Immature natural killer cell (primary cell): ENCODE results near the gene SMIM44. TPM values are rescaled to one million over a fixed set of nuclear protein-coding genes. Genes with fewer than 3 reads are reported as not detected.

ENCODE experiments used
- DNase-seq, 3 donors: peaks; one replicate each; pipeline ENCODE4 v3.0.0; 2022; ENCODE audit warnings: mixed read lengths in 1 of 3
- H3K27ac Mint-ChIP-seq, 6 donors: one replicate each; pipeline ENCODE4 v1.8.0; 2020; ENCODE audit warnings: mixed read lengths in 6 of 6, mild to moderate bottlenecking in 5 of 6, inconsistent platforms in 4 of 6, moderate library complexity in 3 of 6
- H3K27me3 Mint-ChIP-seq, 3 donors: one replicate each; pipeline ENCODE4 v1.8.0; 2020 to 2021; ENCODE audit warnings: low read depth in 3 of 3, mild to moderate bottlenecking in 3 of 3, mixed read lengths in 3 of 3, moderate library complexity in 3 of 3, inconsistent platforms in 1 of 3
- H3K36me3 Mint-ChIP-seq, 3 donors: one replicate each; pipeline ENCODE4 v1.8.0; 2020; ENCODE audit warnings: mixed read lengths in 3 of 3, inconsistent platforms in 2 of 3, mild to moderate bottlenecking in 2 of 3
- H3K4me1 Mint-ChIP-seq, 2 donors: one replicate each; pipeline ENCODE4 v1.8.0; 2020; ENCODE audit warnings: inconsistent platforms in 2 of 2, mild to moderate bottlenecking in 2 of 2, mixed read lengths in 2 of 2, moderate library complexity in 1 of 2
- H3K4me3 Mint-ChIP-seq, 5 donors: one replicate each; pipeline ENCODE4 v1.8.0; 2020; ENCODE audit warnings: mild to moderate bottlenecking in 5 of 5, mixed read lengths in 5 of 5, inconsistent platforms in 3 of 5, moderate library complexity in 3 of 5
- H3K9me3 Mint-ChIP-seq, 6 donors: one replicate each; pipeline ENCODE4 v1.8.0; 2020; ENCODE audit warnings: mild to moderate bottlenecking in 6 of 6, mixed read lengths in 6 of 6, inconsistent platforms in 4 of 6, moderate library complexity in 3 of 6
- polyA plus RNA-seq, 3 donors: library from polyadenylated mRNA; unstranded; fragments of 300-500 nt; fragmentation: Illumina TruSeq; gene quantifications; one replicate each; pipeline ENCODE4 v1.2.3, GENCODE V29; 2021

The SMIM44 gene
- polyA plus RNA-seq, 3 donors from 2014 or later = not detected

- no peak for DNase-seq
- no peak overlapping the region for H3K27ac Mint-ChIP-seq
- H3K36me3 Mint-ChIP-seq = peaks cover 0 to 12% (median 0%) of the 10 kb centered on the region in 3 donors
- H3K27me3 Mint-ChIP-seq = peaks cover 0 to 1% (median 0%) of the 10 kb centered on the region in 3 donors
- H3K9me3 Mint-ChIP-seq = no peaks in the 10 kb centered on the region
- H3K4me3 Mint-ChIP-seq = no peak overlapping the region
- H3K4me1 Mint-ChIP-seq = peaks cover 3 to 4% of the 10 kb centered on the region in 2 donors
Measured at GRCh38 chr19:3492131-3492839, 9.0 kb upstream of the SMIM44 start.

GRCh38 chr19:3491396-3492119 lies 8.3 kb upstream of the SMIM44 start:
- peaks cover 0 to 3% (median 0%) of the 10 kb centered on the region in 3 donors for H3K27me3 Mint-ChIP-seq
- H3K9me3 Mint-ChIP-seq = no peaks in the 10 kb centered on the region
- H3K4me3 Mint-ChIP-seq = no peak overlapping the region
- no peaks in the 10 kb centered on the region for H3K4me1 Mint-ChIP-seq
- DNase-seq = no peak
- H3K36me3 Mint-ChIP-seq = peaks cover 0 to 7% (median 0%) of the 10 kb centered on the region in 3 donors
- no peak overlapping the region for H3K27ac Mint-ChIP-seq

GRCh38 chr19:3482507-3483225 lies 575 bp downstream of the SMIM44 start:
- Mint-ChIP-seq H3K36me3 (no peaks in the 10 kb centered on the region), H3K4me3 (no peak overlapping the region), H3K4me1 (peaks cover 17 to 18% of the 10 kb centered on the region in 2 donors), H3K27me3 (peaks cover 2 to 8% (median 4%) of the 10 kb centered on the region in 3 donors), H3K27ac (no peak overlapping the region), H3K9me3 (no peaks in the 10 kb centered on the region)
- DNase-seq = no peak

GRCh38 chr19:3481241-3482090 lies 1.8 kb downstream of the SMIM44 start:
- no peaks in the 10 kb centered on the region for H3K36me3 Mint-ChIP-seq
- no peak for DNase-seq
- no peak overlapping the region for H3K27ac Mint-ChIP-seq
- no peak overlapping the region for H3K4me3 Mint-ChIP-seq
- H3K4me1 Mint-ChIP-seq = peaks cover 17 to 18% of the 10 kb centered on the region in 2 donors
- H3K27me3 Mint-ChIP-seq = peaks cover 0 to 9% (median 4%) of the 10 kb centered on the region in 3 donors
- H3K9me3 Mint-ChIP-seq = no peaks in the 10 kb centered on the region

GRCh38 chr19:3480383-3481091 lies 2.7 kb downstream of the SMIM44 start, which contains the start of gene SMIM24:
TSS of gene SMIM24 (minus strand) at chr19:3480525. CDS start at chr19:3480463, 62 bp downstream.
- peak within 1 kb of the TSS in 1 of 6 donors; percentile 12 for H3K27ac Mint-ChIP-seq
- peaks cover 17 to 18% of the 10 kb centered on the region in 2 donors for H3K4me1 Mint-ChIP-seq
- H3K36me3 Mint-ChIP-seq = no peaks in the 10 kb centered on the region
- no peaks in the 10 kb centered on the region for H3K9me3 Mint-ChIP-seq
- peak within 1 kb of the TSS in 3 of 5 donors; percentile 81 to 88 (median 82) for H3K4me3 Mint-ChIP-seq
- peaks cover 0 to 8% (median 4%) of the 10 kb centered on the region in 3 donors for H3K27me3 Mint-ChIP-seq
- no peak for DNase-seq

- Mint-ChIP-seq H3K27ac (no peak overlapping the region), H3K36me3 (no peaks in the 10 kb centered on the region), H3K27me3 (peaks cover 0 to 6% (median 2%) of the 10 kb centered on the region in 3 donors), H3K9me3 (no peaks in the 10 kb centered on the region), H3K4me3 (peak overlapping the region in 1 of 5 donors; percentile 8), H3K4me1 (peaks cover 17 to 18% of the 10 kb centered on the region in 2 donors)
- DNase-seq = peak; percentile 38 to 52 (median 47)
Measured at GRCh38 chr19:3479834-3480215, 3.4 kb downstream of the SMIM44 start.

- Mint-ChIP-seq H3K27ac (peak overlapping the region in 3 of 6 donors; percentile 12 to 85 (median 23)), H3K4me3 (peak overlapping the region; percentile 77 to 88 (median 82)), H3K36me3 (no peaks in the 10 kb centered on the region), H3K27me3 (peaks cover 0 to 6% (median 2%) of the 10 kb centered on the region in 3 donors), H3K9me3 (no peaks in the 10 kb centered on the region), H3K4me1 (peaks cover 17 to 18% of the 10 kb centered on the region in 2 donors)
- peak; percentile 61 to 62 (median 62) for DNase-seq
Measured at GRCh38 chr19:3479177-3479833, 3.9 kb downstream of the SMIM44 start.

- Mint-ChIP-seq H3K27me3 (peaks cover 0 to 6% (median 2%) of the 10 kb centered on the region in 3 donors), H3K4me3 (peak overlapping the region; percentile 79 to 88 (median 82)), H3K4me1 (peaks cover 17 to 18% of the 10 kb centered on the region in 2 donors), H3K9me3 (no peaks in the 10 kb centered on the region), H3K36me3 (no peaks in the 10 kb centered on the region), H3K27ac (peak overlapping the region in 5 of 6 donors; percentile 23 to 86 (median 62))
- peak; percentile 28 to 33 (median 33) for DNase-seq
Measured at GRCh38 chr19:3478409-3479176, 4.6 kb downstream of the SMIM44 start.

- no peaks in the 10 kb centered on the region for H3K9me3 Mint-ChIP-seq
- peaks cover 0 to 5% (median 2%) of the 10 kb centered on the region in 3 donors for H3K27me3 Mint-ChIP-seq
- peak overlapping the region in 3 of 6 donors; percentile 6 to 86 (median 77) for H3K27ac Mint-ChIP-seq
- no peak for DNase-seq
- H3K4me3 Mint-ChIP-seq = peak overlapping the region; percentile 26 to 84 (median 62)
- H3K36me3 Mint-ChIP-seq = no peaks in the 10 kb centered on the region
- peaks cover 17 to 18% of the 10 kb centered on the region in 2 donors for H3K4me1 Mint-ChIP-seq
Measured at GRCh38 chr19:3477951-3478350, 5.3 kb downstream of the SMIM44 start.

GRCh38 chr19:3477506-3477905 lies 5.7 kb downstream of the SMIM44 start:
- no peaks in the 10 kb centered on the region for H3K36me3 Mint-ChIP-seq
- H3K27ac Mint-ChIP-seq = no peak overlapping the region
- DNase-seq = no peak
- no peaks in the 10 kb centered on the region for H3K9me3 Mint-ChIP-seq
- peaks cover 17 to 18% of the 10 kb centered on the region in 2 donors for H3K4me1 Mint-ChIP-seq
- H3K4me3 Mint-ChIP-seq = no peak overlapping the region
- peaks cover 0 to 5% (median 2%) of the 10 kb centered on the region in 3 donors for H3K27me3 Mint-ChIP-seq

GRCh38 chr19:3476830-3477229 lies 6.4 kb downstream of the SMIM44 start:
- Mint-ChIP-seq H3K27me3 (peaks cover 0 to 5% (median 2%) of the 10 kb centered on the region in 3 donors), H3K27ac (no peak overlapping the region)

More at GRCh38 chr19:3476830-3477229, 6.4 kb downstream of the SMIM44 start:
- no peak for DNase-seq
- peaks cover 17 to 18% of the 10 kb centered on the region in 2 donors for H3K4me1 Mint-ChIP-seq
- no peaks in the 10 kb centered on the region for H3K9me3 Mint-ChIP-seq
- no peaks in the 10 kb centered on the region for H3K36me3 Mint-ChIP-seq
- H3K4me3 Mint-ChIP-seq = no peak overlapping the region
